Measurements from ENCODE around the gene UBE2U. TPM values are rescaled to one million over a fixed set of nuclear protein-coding genes. Genes with fewer than 3 reads are reported as not detected.

The UBE2U gene
- total and polyA plus RNA-seq, 2 of the 4 experiments (the other 2 are of a cell fraction), result not detected

DNA sequence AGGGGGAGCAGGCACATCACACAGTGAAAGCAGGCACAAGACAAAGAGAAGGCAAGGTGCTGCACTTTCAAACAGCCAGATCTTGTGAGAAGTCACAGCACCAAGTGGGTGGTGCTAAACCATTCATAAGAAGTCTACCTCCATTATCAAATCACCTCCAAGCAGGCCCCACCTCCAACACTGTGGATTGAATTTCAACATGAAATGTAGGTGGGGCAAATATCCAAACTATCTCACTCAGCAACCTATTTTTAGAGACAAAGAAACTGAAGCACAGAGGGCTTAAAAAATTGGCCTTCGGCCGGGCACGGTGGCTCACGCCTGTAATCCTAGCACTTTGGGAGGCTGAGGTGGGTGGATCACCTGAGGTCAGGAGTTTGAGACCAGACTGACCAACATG, 90.4 kb downstream of the UBE2U start:
- no peak overlapping the region for H2AK5ac ChIP-seq (ENCODE audit: low read depth, low read length)
- H3K36me3 ChIP-seq (ENCODE audit: control insufficient read depth, insufficient read depth, low read length), result no peaks in the 10 kb centered on the region
- H3K23ac ChIP-seq (ENCODE audit: low read depth, low read length), result no peak overlapping the region
- BruUV-seq (replicated peaks), result no TSS peak
- no peak overlapping the region for H4K91ac ChIP-seq (ENCODE audit: insufficient read depth, low read depth, low read length)
- no peaks in the 10 kb centered on the region; the same call in 1 of the 2 replicates for H3K9me3 ChIP-seq (ENCODE audit: control insufficient read depth, insufficient read depth, low read length)
- no peak overlapping the region for H3K4ac ChIP-seq (ENCODE audit: low read depth, low read length)
- in situ Hi-C loops (cut with MboI; ENCODE audit: low sequenced_read_pairs) (no loop called here), intact Hi-C loops (cut with micrococcal nuclease) (no loop called here), dilution Hi-C loops (cut with HindIII; ENCODE audit: low sequenced_read_pairs, unreplicated experiment) (no loop called here)
- no peak for ATAC-seq (ENCODE audit: low read depth)
- H4K8ac ChIP-seq (ENCODE audit: low read depth in 2 of 2, low read length in 2 of 2), result no peak overlapping the region
- H3K4me1 ChIP-seq (ENCODE audit: control insufficient read depth, insufficient read depth, low read length), result no peaks in the 10 kb centered on the region
- no peak overlapping the region for H3K4me2 ChIP-seq (ENCODE audit: low read depth, low read length)
- no peak overlapping the region for H3K14ac ChIP-seq (replicated peaks; ENCODE audit: low read depth, low read length)
- H3K4me3 ChIP-seq (ENCODE audit: insufficient read depth, low read depth, low read length), result no peak overlapping the region
- H2BK15ac ChIP-seq (ENCODE audit: low read depth, low read length), result no peak overlapping the region
- no peak overlapping the region for H4K5ac ChIP-seq (ENCODE audit: low read depth, low read length)
- H3K18ac ChIP-seq (ENCODE audit: low read depth, low read length), result no peak overlapping the region
- no peaks in the 10 kb centered on the region for H3K9me1 ChIP-seq (ENCODE audit: insufficient read depth, low read length)
- ChIA-PET POLR2A (ENCODE audit: unreplicated experiment) (no interaction called here), CTCF (no interaction called here)
- H2BK5ac ChIP-seq (ENCODE audit: low read depth, low read length, poor library complexity, severe bottlenecking), result no peak overlapping the region
- TF ChIP-seq RAD21 (IDR thresholded peaks at IDR 0.05; ENCODE audit: low read length) (no peak), CHD1 (IDR thresholded peaks at IDR 0.05; ENCODE audit: low read depth, low read length) (no peak), SMC3 (IDR thresholded peaks at IDR 0.05; ENCODE audit: low read depth, low read length) (no peak)
- H3K56ac ChIP-seq (ENCODE audit: extremely low read depth, insufficient read depth, low read length), result no peak overlapping the region
- WGBS, 2 experiments (ENCODE audit: extremely low coverage in 2 of 2, insufficient read length in 1 of 2), result no CpG with 5 or more reads among the region's 4 CpGs
- no peaks in the 10 kb centered on the region for H4K20me1 ChIP-seq (ENCODE audit: insufficient read depth, low read length)
- no peak overlapping the region for H2AFZ ChIP-seq (replicated peaks; ENCODE audit: low read length, poor library complexity)
- H2BK20ac ChIP-seq (ENCODE audit: low read depth, low read length), result no peak overlapping the region
- no peak overlapping the region for H3K27ac ChIP-seq (ENCODE audit: insufficient read depth, low read length)
- no peak overlapping the region for H2BK120ac ChIP-seq (ENCODE audit: low read depth, low read length)
- no peak overlapping the region for H2AK9ac ChIP-seq (replicated peaks; ENCODE audit: low read depth, low read length, poor library complexity)
- no peaks in the 10 kb centered on the region for H3K79me1 ChIP-seq (ENCODE audit: low read depth in 1 of 2, low read length in 2 of 2)
- H3K27me3 ChIP-seq (ENCODE audit: control insufficient read depth, insufficient read depth, low read length), result peaks cover 2% of the 10 kb centered on the region
- DNase-seq, result no peak
- no peak overlapping the region for H3K9ac ChIP-seq (ENCODE audit: low read depth, low read length)
